ENCODE measurements around the gene SLC36A4. TPM values are rescaled to one million over a fixed set of nuclear protein-coding genes. Genes with fewer than 3 reads are reported as not detected.
A peak's percentile ranks its signal among the peaks of the same experiment; 100 is the strongest.
"Not testable (repeated sequence)": the region's sequence is repeated elsewhere in the genome, so short reads cannot be mapped to it uniquely, and the experiment has no call there.

Gene SLC36A4
- total RNA-seq: 5.9 and 7.3 TPM in 2 replicates
- polyA plus RNA-seq: 17.8 and 22.7 TPM in 2 replicates
- 13.2 and 13.4 TPM in 2 replicates for polyA plus RNA-seq (2012)
- 2.1 and 6.0 TPM in 2 replicates for polyA minus RNA-seq (ENCODE audit: low replicate concordance)

- TF ChIP-seq CTCF (conservative IDR thresholded peaks at IDR 0.05 in 1 of 2, IDR thresholded peaks at IDR 0.05 in 1 of 2; ENCODE audit: low read depth in 1 of 2, low read length in 2 of 2) (no peak), EZH2 (IDR thresholded peaks at IDR 0.05; ENCODE audit: low read length, missing control alignments) (no peak)
- no peaks in the 10 kb centered on the region for H3K36me3 ChIP-seq (ENCODE audit: control insufficient read depth, insufficient read depth, low read length)
- DNase-seq (ENCODE audit: low read depth in 2 of 2): peak; percentile 97 to 98
- H3K9me3 ChIP-seq (ENCODE audit: control insufficient read depth, insufficient read depth, low read depth, low read length): no peaks in the 10 kb centered on the region
- no peaks in the 10 kb centered on the region for H4K20me1 ChIP-seq (ENCODE audit: control insufficient read depth, extremely low read depth, insufficient read depth, low read length)
- H3K4me3 ChIP-seq (replicated peaks in 1 of 4; ENCODE audit: control extremely low read depth in 1 of 4, insufficient read depth in 1 of 4, low read depth in 3 of 4, low read length in 4 of 4): peak within 1 kb of the TSS; percentile 53 to 92 (median 68)
- peak within 1 kb of the TSS; percentile 88 for H3K27ac ChIP-seq (ENCODE audit: insufficient read depth, low read length)
- no peaks in the 10 kb centered on the region for H3K27me3 ChIP-seq (ENCODE audit: control insufficient read depth, insufficient read depth, low read length)
- H3K79me2 ChIP-seq (ENCODE audit: control insufficient read depth, insufficient read depth, low read length): peaks cover 18% of the 10 kb centered on the region
- H3K9ac ChIP-seq (ENCODE audit: insufficient read depth, low read length): peak within 1 kb of the TSS; percentile 96
- H3K4me1 ChIP-seq (ENCODE audit: control insufficient read depth, extremely low read depth, insufficient read depth, low read length): no peaks in the 10 kb centered on the region
- H3K4me2 ChIP-seq (ENCODE audit: extremely low read depth, insufficient read depth, low read length): peak within 1 kb of the TSS; percentile 86
- peak within 1 kb of the TSS; percentile 82 for H2AFZ ChIP-seq (ENCODE audit: low read length)
Observed at GRCh38 chr11:93197380-93198214, at the start of gene SLC36A4. Gene SLC36A4, minus strand, starts transcription at chr11:93197991. Its CDS starts 159 bp downstream, at chr11:93197832.

- DNase-seq (ENCODE audit: low read depth in 2 of 2): not testable (repeated sequence)
Observed at GRCh38 chr11:93246790-93247189, 49.0 kb upstream of the SLC36A4 start.

GRCh38 chr11:93244018-93244417 is 46.2 kb upstream of the SLC36A4 start:
- no peaks in the 10 kb centered on the region for H3K79me2 ChIP-seq (ENCODE audit: control insufficient read depth, insufficient read depth, low read length)
- DNase-seq (ENCODE audit: low read depth in 2 of 2): no peak
- H3K36me3 ChIP-seq (ENCODE audit: control insufficient read depth, insufficient read depth, low read length): no peaks in the 10 kb centered on the region
- no peaks in the 10 kb centered on the region for H3K27me3 ChIP-seq (ENCODE audit: control insufficient read depth, insufficient read depth, low read length)
- no peak for TF ChIP-seq EZH2 (IDR thresholded peaks at IDR 0.05; ENCODE audit: low read length, missing control alignments)
- TF ChIP-seq CTCF (conservative IDR thresholded peaks at IDR 0.05 in 1 of 2, IDR thresholded peaks at IDR 0.05 in 1 of 2; ENCODE audit: low read depth in 1 of 2, low read length in 2 of 2): no peak
- no peak overlapping the region for H3K4me3 ChIP-seq (replicated peaks in 1 of 4; ENCODE audit: control extremely low read depth in 1 of 4, insufficient read depth in 1 of 4, low read depth in 3 of 4, low read length in 4 of 4)
- H3K4me2 ChIP-seq (ENCODE audit: extremely low read depth, insufficient read depth, low read length): no peak overlapping the region
- no peaks in the 10 kb centered on the region for H4K20me1 ChIP-seq (ENCODE audit: control insufficient read depth, extremely low read depth, insufficient read depth, low read length)
- H2AFZ ChIP-seq (ENCODE audit: low read length): no peak overlapping the region
- no peak overlapping the region for H3K27ac ChIP-seq (ENCODE audit: insufficient read depth, low read length)
- H3K9ac ChIP-seq (ENCODE audit: insufficient read depth, low read length): no peak overlapping the region
- no peaks in the 10 kb centered on the region for H3K9me3 ChIP-seq (ENCODE audit: control insufficient read depth, insufficient read depth, low read depth, low read length)
- H3K4me1 ChIP-seq (ENCODE audit: control insufficient read depth, extremely low read depth, insufficient read depth, low read length): no peaks in the 10 kb centered on the region

More at GRCh38 chr11:93246790-93247189, 49.0 kb upstream of the SLC36A4 start:
- not testable (repeated sequence) for H3K4me3 ChIP-seq (replicated peaks in 1 of 4; ENCODE audit: control extremely low read depth in 1 of 4, insufficient read depth in 1 of 4, low read depth in 3 of 4, low read length in 4 of 4); H3K4me2 ChIP-seq (ENCODE audit: extremely low read depth, insufficient read depth, low read length); H3K27ac ChIP-seq (ENCODE audit: insufficient read depth, low read length); H3K4me1 ChIP-seq (ENCODE audit: control insufficient read depth, extremely low read depth, insufficient read depth, low read length); H4K20me1 ChIP-seq (ENCODE audit: control insufficient read depth, extremely low read depth, insufficient read depth, low read length); H3K27me3 ChIP-seq (ENCODE audit: control insufficient read depth, insufficient read depth, low read length); H3K36me3 ChIP-seq (ENCODE audit: control insufficient read depth, insufficient read depth, low read length); H2AFZ ChIP-seq (ENCODE audit: low read length); H3K9me3 ChIP-seq (ENCODE audit: control insufficient read depth, insufficient read depth, low read depth, low read length); H3K9ac ChIP-seq (ENCODE audit: insufficient read depth, low read length); H3K79me2 ChIP-seq (ENCODE audit: control insufficient read depth, insufficient read depth, low read length)

Data from fibroblast of lung (primary cell).